ENCODE measurements around the gene EGFR.

DNA sequence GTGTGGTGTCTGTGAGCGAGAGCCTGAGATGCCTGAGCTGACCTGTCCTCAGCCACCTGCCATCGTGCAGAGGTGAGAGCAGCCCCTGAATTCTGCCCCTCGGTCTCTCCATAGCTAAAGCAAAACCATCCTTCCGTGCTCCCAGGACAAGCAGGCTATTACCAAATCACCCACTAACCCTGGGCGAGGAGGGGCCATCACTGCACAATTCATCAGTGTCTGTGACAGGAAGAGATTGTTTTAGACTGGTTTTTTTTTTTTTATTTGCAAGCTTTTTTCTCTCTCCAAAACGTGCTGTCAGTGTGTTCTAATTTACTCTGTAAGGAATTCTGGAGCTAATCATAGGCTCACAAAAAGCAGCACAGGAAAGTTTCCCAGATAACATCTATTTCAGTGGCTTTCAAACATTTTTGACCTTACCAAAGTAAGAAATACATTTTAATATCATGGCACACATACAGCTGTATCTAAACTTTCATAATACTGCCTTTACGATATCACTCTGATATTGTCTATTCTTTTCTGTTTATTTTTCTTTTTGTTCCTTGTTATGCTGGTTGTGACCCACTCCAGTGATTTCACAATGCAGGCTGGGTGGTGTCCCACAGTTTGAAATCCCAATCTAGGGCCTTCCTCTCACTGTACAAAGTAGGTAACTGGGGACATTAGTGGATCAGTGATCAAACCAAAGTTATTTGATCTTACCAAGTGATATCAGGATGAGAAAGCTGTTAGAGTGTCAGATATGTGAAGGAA lies 62.8 kb downstream of the EGFR start:
- no peak for TF ChIP-seq ZFP36 (IDR thresholded peaks at IDR 0.05; ENCODE audit: borderline replicate concordance, partially characterized antibody)
- no peak for TF ChIP-seq POLR2A (IDR thresholded peaks at IDR 0.05; ENCODE audit: low read length)
- TF ChIP-seq, protein P1, sequence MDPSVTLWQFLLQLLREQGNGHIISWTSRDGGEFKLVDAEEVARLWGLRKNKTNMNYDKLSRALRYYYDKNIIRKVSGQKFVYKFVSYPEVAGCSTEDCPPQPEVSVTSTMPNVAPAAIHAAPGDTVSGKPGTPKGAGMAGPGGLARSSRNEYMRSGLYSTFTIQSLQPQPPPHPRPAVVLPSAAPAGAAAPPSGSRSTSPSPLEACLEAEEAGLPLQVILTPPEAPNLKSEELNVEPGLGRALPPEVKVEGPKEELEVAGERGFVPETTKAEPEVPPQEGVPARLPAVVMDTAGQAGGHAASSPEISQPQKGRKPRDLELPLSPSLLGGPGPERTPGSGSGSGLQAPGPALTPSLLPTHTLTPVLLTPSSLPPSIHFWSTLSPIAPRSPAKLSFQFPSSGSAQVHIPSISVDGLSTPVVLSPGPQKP (IDR thresholded peaks at IDR 0.05; ENCODE audit: low read depth, low read length): no peak
- no peak for TF ChIP-seq CBX8 (IDR thresholded peaks at IDR 0.05)
- no peak for TF ChIP-seq SREBF2 (IDR thresholded peaks at IDR 0.05)
- no peak for TF ChIP-seq CTCF (IDR thresholded peaks at IDR 0.05)
- TF ChIP-seq RFX5 (IDR thresholded peaks at IDR 0.05): no peak

Data from A549 (cell line).